HL-60 (cell line): ENCODE results near the gene SCG5.

Experiments
- DNase-seq, 2 experiments: peaks; one replicate each; pipeline ENCODE4 v3.0.0-alpha.2; 2010 to 2020; ENCODE audit warnings: low read depth in 1 of 2, low spot score in 1 of 2
- H3K27ac ChIP-seq: fragments of 250-450 bp; sonication (Bioruptor Pico); replicated peaks from 2 replicates; pipeline ENCODE4 v1.5.1; 2020; ENCODE audit warnings: mild to moderate bottlenecking, moderate library complexity
- H3K27me3 ChIP-seq: fragments of 250-450 bp; sonication (Bioruptor Pico); 2 replicates; pipeline ENCODE4 v1.5.1; 2021; ENCODE audit warnings: mild to moderate bottlenecking, moderate library complexity; ENCODE audit not compliant: insufficient read depth, poor library complexity, severe bottlenecking
- H3K4me3 ChIP-seq: replicated peaks from 2 replicates; pipeline ENCODE4 v1.5.1; 2011; ENCODE audit warnings: mild to moderate bottlenecking, control low read depth, low read length; ENCODE audit not compliant: insufficient read depth
- CTCF ChIP-seq: IDR thresholded peaks from one replicate; pipeline ENCODE4 v1.5.1; 2011; ENCODE audit warnings: low read length, control low read depth, inconsistent platforms; ENCODE audit not compliant: insufficient read depth
- GABPA ChIP-seq: IDR thresholded peaks from 2 replicates; pipeline ENCODE4 v1.6.1; 2012; ENCODE audit warnings: low read depth
- POLR2AphosphoS5 ChIP-seq: IDR thresholded peaks from 2 replicates; pipeline ENCODE4 v1.6.1; 2012; ENCODE audit warnings: low read depth
- REST ChIP-seq: IDR thresholded peaks from 2 replicates; pipeline ENCODE4 v1.6.1; 2012; ENCODE audit warnings: low read depth; ENCODE audit not compliant: insufficient replicate concordance
- SPI1 ChIP-seq: IDR thresholded peaks from 2 replicates; pipeline ENCODE4 v1.6.1; 2012; ENCODE audit warnings: low read depth, mild to moderate bottlenecking, borderline replicate concordance

SCG5 gene

GRCh38 chr15:32674681-32675080, 33.2 kb downstream of the SCG5 start:
- TF ChIP-seq POLR2AphosphoS5 = no peak
- H3K27me3 ChIP-seq = no peaks in the 10 kb centered on the region
- H3K4me3 ChIP-seq = no peak overlapping the region
- H3K27ac ChIP-seq = no peak overlapping the region
- DNase-seq = no peak

- Histone ChIP-seq H3K27ac (no peak overlapping the region), H3K4me3 (no peak overlapping the region), H3K27me3 (no peaks in the 10 kb centered on the region)
- TF ChIP-seq SPI1 = no peak
- peak; percentile 20 to 66 for DNase-seq
Measured at GRCh38 chr15:32675466-32675865, 34.0 kb downstream of the SCG5 start.

GRCh38 chr15:32676169-32676568, 34.7 kb downstream of the SCG5 start:
- no peak for TF ChIP-seq SPI1
- TF ChIP-seq GABPA = no peak
- TF ChIP-seq POLR2AphosphoS5 = no peak
- TF ChIP-seq CTCF = no peak
- no peak for TF ChIP-seq REST
- no peak overlapping the region for H3K27ac ChIP-seq
- no peak overlapping the region for H3K4me3 ChIP-seq
- no peaks in the 10 kb centered on the region for H3K27me3 ChIP-seq
- DNase-seq = no peak

GRCh38 chr15:32677238-32677750, 35.8 kb downstream of the SCG5 start:
- Histone ChIP-seq H3K27ac (no peak overlapping the region), H3K27me3 (no peaks in the 10 kb centered on the region), H3K4me3 (no peak overlapping the region)
- no peak for DNase-seq
- TF ChIP-seq REST (no peak), GABPA (no peak), CTCF (no peak), SPI1 (no peak), POLR2AphosphoS5 (no peak)

- Histone ChIP-seq H3K27ac (no peak overlapping the region), H3K27me3 (no peaks in the 10 kb centered on the region), H3K4me3 (no peak overlapping the region)
- TF ChIP-seq SPI1 (no peak), POLR2AphosphoS5 (no peak), CTCF (no peak), REST (no peak), GABPA (no peak)
- DNase-seq = no peak
Measured at GRCh38 chr15:32679298-32679690, 37.8 kb downstream of the SCG5 start.
